ENCODE results near the gene DAP3.

DNA sequence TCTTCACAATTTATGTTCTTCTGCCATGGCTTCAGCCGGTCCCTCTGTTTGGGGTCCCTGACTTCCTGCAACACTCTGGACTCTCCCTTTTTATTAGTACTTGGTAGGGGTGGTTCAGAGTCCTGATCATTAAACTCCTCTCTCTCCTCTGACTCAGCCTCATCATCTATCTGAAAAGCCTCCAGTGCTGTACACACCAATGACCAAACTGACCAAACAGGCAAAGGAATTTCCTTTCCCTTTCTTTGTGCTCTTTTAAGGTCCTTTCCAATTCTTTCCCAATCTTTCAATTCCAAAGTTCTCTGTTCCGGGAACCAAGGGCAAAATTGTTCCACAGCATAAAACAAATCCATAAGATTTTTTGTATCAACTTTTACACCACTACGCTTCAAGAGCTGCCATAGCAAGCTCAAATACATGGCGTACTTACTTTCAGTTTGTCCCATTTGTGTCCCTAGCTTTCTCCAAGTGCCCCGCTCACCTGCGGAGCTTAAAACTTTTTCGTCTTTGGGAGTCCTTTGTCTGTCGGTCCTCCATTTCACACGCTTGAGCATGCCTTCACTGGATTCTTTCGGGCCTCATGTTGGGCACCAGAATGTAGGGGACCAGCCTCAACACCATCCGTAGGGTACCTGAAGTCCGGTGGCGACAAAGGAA is 9.6 kb downstream of the DAP3 start:
- TF ChIP-seq MXI1 (IDR thresholded peaks at IDR 0.05; ENCODE audit: low read depth, low read length) (no peak), GABPA (IDR thresholded peaks at IDR 0.05; ENCODE audit: low read depth) (no peak)
- TF ChIP-seq, protein P1, sequence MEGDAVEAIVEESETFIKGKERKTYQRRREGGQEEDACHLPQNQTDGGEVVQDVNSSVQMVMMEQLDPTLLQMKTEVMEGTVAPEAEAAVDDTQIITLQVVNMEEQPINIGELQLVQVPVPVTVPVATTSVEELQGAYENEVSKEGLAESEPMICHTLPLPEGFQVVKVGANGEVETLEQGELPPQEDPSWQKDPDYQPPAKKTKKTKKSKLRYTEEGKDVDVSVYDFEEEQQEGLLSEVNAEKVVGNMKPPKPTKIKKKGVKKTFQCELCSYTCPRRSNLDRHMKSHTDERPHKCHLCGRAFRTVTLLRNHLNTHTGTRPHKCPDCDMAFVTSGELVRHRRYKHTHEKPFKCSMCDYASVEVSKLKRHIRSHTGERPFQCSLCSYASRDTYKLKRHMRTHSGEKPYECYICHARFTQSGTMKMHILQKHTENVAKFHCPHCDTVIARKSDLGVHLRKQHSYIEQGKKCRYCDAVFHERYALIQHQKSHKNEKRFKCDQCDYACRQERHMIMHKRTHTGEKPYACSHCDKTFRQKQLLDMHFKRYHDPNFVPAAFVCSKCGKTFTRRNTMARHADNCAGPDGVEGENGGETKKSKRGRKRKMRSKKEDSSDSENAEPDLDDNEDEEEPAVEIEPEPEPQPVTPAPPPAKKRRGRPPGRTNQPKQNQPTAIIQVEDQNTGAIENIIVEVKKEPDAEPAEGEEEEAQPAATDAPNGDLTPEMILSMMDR (IDR thresholded peaks at IDR 0.05), result no peak
